Neural cell (in vitro differentiated cells): ENCODE measurements around the gene CDC45.

Experiments
- EP300 ChIP-seq: fragments of 450-650 bp; conservative IDR thresholded peaks from 2 replicates; pipeline ENCODE4 v1.6.1; 2014; ENCODE audit warnings: antibody characterized with exemption, mild to moderate bottlenecking, moderate library complexity; ENCODE audit not compliant: poor library complexity, severe bottlenecking
- EZH2 ChIP-seq: fragments of 200-600, 300-800 bp; shearing (Covaris generic), sonication (generic); IDR thresholded peaks from 2 replicates; pipeline ENCODE4 v1.6.1; 2014; ENCODE audit warnings: antibody characterized with exemption, low read length, borderline replicate concordance, mild to moderate bottlenecking; ENCODE audit not compliant: insufficient read depth, poor library complexity, severe bottlenecking
- POLR2AphosphoS5 ChIP-seq: IDR thresholded peaks from 2 replicates; pipeline ENCODE4 v1.6.1; 2012
- TAF1 ChIP-seq: IDR thresholded peaks from 2 replicates; pipeline ENCODE4 v1.6.1; 2012; ENCODE audit warnings: low read depth
- TF ChIP-seq, protein P1 (sequence below): fragments of 450-650 bp; IDR thresholded peaks from 2 replicates; pipeline ENCODE4 v1.5.1; 2014; ENCODE audit warnings: antibody characterized with exemption, mild to moderate bottlenecking, moderate library complexity; ENCODE audit not compliant: poor library complexity, severe bottlenecking

- no peak for TF ChIP-seq TAF1
- TF ChIP-seq, protein P1, sequence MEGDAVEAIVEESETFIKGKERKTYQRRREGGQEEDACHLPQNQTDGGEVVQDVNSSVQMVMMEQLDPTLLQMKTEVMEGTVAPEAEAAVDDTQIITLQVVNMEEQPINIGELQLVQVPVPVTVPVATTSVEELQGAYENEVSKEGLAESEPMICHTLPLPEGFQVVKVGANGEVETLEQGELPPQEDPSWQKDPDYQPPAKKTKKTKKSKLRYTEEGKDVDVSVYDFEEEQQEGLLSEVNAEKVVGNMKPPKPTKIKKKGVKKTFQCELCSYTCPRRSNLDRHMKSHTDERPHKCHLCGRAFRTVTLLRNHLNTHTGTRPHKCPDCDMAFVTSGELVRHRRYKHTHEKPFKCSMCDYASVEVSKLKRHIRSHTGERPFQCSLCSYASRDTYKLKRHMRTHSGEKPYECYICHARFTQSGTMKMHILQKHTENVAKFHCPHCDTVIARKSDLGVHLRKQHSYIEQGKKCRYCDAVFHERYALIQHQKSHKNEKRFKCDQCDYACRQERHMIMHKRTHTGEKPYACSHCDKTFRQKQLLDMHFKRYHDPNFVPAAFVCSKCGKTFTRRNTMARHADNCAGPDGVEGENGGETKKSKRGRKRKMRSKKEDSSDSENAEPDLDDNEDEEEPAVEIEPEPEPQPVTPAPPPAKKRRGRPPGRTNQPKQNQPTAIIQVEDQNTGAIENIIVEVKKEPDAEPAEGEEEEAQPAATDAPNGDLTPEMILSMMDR, result no peak
- no peak for TF ChIP-seq EZH2
- no peak for TF ChIP-seq POLR2AphosphoS5
- TF ChIP-seq EP300, result no peak
Measured at GRCh38 chr22:19520007-19520406, 40.3 kb downstream of the CDC45 start.
